Inferior parietal cortex (tissue), 1 donor: ENCODE data around the gene DGCR6L.
"Not testable (repeated sequence)": the region's sequence is repeated elsewhere in the genome, so short reads cannot be mapped to it uniquely, and the experiment has no call there.

Experiments used
- DNase-seq: peaks from one replicate; pipeline ENCODE4 v3.0.0-alpha.2; 2016; ENCODE audit errors: extremely low spot score

The DGCR6L gene

DNA sequence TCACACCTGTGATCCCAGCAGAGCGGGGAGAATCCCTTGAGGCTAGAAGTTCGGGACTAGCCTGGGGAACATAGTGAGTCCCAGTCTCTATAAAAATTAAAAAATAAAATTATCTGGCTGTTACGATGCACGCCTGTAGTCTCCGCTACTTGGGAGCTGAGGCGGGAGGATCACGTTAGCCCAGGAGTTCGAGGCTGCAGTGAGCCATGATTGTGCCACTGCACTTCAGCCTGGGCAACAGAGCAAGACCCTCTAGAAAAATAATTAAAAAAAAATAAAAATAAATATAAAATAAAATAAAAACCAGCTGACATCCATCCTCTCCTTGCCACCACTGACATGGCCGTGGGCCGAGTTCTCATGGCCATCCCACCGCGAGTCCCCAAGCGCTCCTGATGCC lies 44.0 kb downstream of the DGCR6L start:
- DNase-seq: no peak

DNA sequence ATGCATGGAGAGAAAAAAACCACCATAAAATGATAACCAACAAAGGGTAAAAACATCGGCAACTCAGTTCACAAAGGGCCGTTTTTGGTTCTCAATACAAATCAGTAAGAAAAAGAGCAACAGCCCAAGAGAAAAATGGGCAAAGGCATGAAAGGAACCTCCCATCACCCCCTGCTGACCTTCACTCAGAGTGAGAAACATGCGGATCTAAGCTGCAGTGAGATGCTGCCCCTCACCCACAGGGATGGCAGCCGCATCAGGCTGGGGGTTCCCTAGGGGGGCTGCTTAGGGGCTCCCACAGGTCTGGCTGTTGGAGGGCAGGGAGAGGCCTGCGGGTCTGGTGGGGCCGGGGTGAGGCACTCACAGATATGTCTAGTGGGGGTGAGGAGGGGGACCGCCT lies 44.5 kb downstream of the DGCR6L start:
- not testable (repeated sequence) for DNase-seq

DNA sequence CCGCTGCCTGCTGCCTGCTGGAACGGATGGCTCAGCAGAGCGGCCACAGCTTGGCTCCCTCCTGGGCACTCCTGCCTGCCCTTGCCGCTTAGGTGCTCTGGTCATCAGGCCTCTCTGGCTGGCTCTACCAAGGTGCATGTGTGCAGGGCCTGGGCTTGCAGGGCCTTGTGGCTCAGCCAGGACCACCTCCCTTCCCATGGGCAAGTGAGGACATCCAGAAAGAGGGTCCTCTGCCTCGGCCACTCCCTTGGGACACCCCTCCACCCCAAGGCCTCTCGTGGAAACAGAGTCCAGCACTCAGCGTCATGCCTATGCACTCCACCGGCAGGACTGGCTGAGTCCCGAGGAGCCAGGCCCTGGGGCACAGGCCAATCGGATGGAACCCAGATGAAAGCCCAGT lies 45.5 kb downstream of the DGCR6L start:
- DNase-seq: not testable (repeated sequence)

DNA sequence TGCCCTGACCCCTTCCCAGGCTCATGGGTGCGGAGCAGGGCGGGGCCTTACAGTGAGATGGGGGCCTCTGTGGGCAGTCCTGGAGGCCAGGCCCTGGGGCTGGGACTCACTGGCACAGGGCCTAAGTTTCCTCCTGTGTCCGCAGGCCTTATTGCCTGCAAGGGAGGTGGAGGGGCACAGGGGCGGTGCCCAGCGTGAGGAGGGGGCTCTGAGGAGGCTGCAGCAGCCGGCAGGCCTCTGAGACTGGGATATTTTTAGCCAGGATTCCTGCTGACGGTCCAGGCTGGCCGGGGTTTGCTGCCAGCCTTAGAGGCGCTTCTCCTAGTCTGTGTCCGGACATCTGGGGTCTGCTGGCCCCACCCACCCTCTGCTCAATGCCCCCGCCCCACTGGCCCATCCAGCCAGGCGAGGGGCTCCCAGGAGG lies 46.1 kb downstream of the DGCR6L start:
- no peak for DNase-seq

DNA sequence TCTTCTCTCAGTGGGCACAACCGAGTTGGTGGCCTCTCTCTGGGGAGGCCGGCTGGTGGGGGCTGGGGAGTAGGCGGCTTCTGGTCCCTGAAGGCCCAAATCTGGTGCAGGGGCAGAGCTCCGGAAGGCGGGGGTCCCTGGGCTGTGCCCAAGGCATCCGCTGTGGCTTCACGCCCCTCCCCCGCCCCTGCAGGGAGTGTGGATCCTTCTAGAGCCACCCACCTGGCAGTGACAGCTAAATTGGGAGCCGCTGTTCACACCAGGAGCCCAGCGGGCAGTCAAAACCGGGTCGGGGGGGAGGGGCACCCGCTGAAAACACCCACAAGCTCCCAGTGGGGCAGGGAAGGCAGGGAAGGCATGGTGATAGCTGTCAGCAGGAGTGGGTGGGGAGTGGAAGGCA lies 47.2 kb downstream of the DGCR6L start:
- DNase-seq: no peak

DNA sequence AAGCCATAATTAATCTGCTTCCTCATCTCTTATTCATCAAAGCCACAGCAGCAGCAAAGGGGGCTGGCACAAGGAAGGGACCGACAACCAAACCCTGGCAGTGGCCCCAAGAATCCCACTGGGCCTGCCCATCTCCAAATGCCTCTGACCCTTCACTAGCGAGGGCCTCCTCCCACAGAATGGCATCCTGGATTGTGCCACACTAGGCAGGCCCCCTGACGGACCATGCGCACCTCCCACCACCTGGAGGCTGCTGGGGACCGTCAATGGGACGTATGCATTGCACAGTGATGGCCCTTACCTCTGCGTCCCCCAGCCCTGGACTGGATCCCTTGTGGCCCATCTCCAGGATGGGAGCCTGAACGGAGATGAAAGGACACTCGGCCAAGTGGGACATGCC lies 47.7 kb downstream of the DGCR6L start:
- no peak for DNase-seq

DNA sequence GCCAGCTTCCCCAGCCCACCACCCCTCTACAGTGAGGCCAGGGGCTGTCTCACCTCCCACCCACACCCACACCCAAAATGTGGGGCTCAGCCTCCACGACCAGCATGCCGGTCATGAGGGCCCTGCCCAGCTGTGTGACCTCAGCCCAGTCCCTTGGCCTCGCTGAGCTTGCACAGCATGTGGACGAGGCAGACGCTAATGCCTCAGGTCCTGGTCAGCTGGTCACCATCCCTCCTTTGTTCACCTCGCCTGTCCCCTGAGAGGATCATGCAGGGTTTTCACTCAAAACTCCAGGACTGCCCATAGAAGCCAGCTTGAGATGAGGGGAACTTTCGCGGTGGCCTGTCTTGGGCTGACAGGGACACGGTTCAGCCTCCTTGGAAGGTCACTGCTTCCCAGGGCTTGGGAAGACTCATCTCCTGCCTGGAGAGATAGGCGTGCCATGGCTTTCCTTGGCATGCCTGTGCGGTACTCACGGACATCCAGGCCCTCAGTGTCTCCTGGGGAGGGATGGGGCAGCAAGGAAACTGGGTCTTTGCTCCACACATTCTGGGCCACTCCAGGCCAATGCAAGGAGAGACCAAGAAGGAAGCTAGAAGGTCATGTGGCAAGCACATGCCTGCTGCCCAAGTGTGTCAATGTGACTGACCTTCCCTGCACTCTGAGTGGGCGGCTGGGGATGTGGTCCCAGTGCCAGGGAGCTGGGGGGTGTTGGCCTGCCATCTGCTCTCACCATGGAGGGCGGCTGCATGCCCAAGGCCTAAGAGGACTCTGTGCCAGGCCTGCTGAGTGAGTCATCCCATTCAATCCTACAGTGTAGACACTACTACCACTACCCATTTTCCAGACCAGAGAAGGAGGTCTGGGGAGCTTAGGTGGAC lies 48.5 kb downstream of the DGCR6L start:
- DNase-seq: no peak

DNA sequence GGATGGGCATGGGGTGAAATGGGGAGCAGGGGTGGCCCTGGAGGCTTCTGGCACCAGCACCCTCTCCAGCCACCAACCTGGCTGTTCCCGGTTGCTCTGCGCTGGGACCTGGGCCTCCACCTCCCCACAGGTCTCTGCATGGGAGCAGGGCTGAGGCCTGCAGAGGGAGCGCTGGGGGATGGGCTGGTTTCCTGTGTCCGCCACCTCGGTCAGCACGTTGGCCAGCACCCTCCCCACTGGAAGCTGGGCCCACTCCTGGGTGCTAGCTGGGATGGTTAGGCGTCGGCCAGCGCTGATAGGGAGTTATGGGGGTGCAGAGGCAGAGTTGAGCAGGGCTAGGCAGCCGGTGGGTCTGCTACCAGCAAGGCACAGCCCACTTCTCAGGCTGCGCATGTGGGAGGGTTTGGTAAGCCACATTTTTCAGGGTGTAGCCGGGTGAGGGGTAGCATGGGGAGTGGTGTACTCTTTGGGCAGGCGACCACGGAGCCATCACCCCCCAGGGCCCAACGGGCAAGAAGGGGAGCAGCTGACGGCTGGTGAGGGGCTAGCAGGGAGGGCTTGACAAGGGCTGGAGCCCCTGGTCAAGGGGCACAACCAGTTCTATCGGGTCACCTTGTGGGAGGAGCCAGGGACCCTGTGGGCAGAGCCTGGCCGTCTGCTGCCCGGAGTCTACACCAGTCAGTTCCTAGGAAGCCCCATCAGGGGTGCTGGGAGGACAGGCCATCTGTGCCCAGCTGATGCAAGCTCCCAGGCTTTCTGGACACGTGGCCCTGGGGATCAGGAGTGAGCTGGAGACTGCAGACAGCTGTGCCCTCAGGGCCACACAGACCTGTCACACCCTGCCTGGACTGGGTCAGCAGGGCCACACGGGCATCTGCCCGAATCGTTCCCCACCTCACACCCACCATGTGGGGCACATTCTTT lies 49.4 kb downstream of the DGCR6L start:
- not testable (repeated sequence) for DNase-seq

DNA sequence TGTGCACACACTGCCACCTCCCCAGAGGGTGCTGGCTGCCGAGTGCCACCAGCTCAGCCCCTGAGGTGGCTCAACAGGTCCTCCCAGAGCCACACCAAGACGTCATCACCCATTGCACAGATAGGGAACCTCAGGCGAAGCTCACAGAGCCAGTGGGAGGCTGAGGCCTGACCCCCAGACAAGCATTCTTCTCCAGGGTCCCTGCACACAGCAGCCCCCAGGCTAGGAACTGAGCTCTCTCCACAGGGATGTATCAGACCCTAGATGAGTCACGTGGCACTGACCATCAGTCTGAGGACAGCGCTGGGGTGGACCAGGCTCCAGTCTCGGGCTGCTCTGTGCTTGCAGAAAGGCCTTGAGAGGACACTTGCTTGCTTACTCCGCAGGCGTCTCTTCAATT lies 50.2 kb downstream of the DGCR6L start:
- not testable (repeated sequence) for DNase-seq

DNA sequence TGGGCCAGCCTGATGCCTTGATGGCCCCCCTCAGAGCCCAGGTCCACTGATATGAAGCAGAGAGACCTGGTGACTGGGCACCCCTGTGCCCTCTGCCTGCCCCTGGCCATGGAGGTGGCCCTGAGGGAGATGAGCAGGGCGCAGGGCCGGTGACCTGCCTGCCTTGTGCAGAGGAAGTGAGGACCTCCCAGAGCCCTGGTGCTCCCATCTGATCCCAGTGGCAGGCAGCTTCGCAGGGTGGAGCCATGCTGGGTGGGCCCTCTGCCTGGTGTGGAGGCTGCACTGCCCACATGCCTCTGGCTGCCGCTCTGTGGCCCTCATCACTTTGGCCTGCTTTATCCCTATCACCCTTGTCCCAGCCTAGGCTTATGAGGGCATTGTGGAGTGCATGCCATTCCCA lies 50.7 kb downstream of the DGCR6L start:
- not testable (repeated sequence) for DNase-seq

DNA sequence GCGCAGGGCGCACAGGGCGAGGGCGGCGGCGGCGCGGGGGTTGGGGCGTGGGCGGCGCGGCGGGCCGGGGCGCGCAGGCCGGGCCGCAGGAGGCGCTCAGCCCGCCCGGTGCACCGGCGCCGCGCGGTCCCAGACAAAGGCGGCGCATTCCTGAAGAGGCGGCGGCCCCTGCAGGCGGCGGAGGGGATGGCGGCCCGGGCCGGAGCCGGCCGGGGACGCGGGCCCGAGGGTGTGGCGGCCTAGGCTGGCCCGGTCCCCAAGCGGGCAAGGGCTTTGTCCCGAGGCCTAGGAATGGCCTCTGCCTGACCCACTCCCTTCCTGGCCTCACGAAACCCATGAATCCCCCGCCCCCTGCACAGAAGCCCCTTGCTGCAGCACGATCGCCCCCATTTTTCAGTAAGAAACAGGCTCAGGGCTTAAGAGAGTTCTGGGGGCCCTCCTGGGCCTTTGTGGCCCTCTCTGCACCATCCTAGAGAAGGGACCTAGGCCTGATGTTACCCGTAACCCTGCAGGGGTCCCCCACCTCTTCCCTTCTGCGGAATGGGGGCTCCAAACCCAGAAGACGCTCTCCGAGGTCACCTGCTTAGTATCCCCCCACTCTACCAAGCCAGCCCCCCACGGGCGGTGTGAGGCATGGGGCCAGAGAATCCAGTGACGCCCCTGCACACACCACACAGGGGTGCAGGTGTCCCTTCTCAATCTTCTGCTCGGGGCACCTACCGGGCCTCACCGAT lies 51.4 kb downstream of the DGCR6L start, which contains the start of gene RTN4R:
RTN4R (minus strand) TSS at position 40 of the 734 bp plus-strand sequence. CDS start 226 bp downstream, outside the sequence.
- peak; percentile 66 for DNase-seq

DNA sequence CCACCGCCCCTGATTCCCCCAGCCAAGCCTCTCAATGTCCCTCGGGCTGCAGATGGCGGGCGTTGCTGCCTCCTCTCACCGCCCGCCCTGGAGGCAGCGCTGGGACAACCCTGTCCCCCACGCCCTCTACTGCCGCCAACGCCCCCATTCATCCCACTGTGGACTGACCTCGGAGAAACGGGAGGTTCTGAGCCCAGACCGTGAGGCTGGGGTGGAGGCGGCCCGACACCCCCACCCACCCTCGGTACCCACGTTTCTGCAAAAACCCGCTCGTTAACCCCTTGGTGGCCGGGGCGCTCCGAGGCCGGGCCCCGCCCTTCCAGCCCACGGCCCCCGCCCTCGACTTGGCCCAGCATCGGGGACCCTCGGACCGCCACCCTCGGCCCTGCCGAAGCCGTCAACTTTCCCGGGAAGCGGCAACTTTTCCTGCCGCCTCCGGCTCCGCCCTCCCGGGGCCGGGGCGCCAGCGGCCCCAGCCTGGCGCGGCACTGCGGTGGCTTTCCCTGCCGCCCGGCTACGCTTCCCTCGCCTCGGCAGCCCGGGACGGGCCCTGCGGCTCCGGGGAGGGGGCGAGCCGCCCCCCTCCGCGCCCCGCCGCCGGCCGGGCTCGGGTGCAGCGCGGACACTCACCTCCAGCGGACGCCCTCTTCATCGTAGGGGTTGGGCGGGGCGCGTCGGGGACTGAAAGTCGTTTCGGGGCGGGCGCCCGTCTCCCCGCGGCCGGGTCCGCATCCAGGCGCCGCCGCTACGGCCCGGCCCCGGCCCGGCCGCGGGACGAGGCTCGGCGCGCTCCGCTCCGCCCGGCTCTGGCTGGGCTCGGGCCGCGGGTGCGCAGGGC lies 52.2 kb downstream of the DGCR6L start:
- no peak for DNase-seq

DNA sequence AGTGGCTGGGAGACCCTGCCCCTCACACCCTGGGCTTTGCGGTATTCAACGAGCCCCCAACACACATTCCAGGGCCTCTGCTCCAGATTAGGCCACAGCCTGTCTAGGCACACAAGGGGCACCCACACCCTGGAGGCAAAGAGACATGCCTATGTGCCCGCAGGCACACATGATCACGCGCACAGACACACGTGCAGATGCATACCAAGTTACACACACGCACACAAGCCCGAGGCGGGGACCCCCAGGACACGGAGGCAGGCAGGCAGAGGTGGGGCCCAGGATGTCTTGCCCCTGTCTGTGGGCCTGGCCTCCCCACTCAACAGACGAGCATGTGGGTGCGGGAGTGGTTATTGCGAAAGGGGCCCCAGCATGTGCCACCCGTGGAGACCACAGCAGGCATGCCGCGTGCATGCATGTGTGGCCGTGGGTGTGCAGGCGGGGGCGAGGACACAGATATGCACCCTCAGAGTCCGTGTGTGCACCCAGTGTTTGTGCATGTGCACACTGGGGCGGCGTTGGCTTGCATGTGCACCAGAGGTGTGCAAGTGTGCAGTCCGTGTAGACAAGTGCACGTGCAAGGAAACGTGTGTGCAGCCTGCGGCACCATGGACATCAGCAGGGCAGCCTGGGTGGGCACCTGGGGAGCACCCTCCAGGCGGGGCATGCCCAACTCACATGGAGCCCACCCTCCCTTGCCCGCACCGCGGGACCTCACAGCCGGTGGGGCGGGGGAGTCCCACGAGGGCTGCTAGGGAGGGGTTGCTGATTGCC lies 53.0 kb downstream of the DGCR6L start:
- DNase-seq: not testable (repeated sequence)

DNA sequence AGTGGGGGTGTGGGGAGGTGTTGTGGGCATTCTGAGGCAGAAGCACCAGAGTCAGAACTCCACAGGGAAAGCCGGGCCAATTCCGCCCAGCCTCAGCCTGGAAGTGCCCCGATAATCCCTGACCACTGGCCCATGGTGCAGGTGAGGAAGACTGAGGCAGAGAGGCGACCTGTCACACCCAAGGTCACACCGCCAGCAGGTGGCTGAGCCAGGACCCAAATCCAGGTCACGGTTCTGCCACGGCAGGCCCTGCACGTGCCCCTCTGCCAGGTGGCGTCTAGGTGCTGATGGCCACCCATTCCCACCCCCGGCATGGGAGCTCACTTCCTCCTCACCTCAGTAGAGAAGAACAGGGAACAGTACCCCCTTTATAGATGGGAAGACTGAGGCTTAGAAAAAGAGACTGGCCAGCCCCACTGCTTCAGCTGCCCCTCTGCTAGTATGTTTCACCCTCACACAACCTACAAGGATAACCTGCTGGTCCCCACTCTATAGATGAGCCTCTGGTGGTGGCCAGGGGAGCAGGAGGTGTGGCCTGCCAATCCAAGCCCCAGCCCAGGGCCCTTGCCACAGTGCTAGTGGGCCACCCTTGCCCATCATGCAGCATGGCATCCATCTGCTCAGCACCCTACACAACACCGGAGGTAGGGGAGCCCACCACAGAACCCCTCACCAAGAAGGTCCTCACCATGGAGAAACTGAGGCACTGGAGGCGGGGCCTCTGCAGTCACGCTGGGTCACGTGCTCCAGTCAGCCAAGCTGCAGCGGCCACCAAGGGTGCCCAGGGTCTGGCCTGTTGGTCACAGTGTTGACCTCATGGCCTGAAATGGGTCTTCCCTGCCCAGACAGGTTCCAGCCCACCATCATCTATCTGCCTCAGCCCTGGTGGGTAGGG lies 53.8 kb downstream of the DGCR6L start:
- not testable (repeated sequence) for DNase-seq

DNA sequence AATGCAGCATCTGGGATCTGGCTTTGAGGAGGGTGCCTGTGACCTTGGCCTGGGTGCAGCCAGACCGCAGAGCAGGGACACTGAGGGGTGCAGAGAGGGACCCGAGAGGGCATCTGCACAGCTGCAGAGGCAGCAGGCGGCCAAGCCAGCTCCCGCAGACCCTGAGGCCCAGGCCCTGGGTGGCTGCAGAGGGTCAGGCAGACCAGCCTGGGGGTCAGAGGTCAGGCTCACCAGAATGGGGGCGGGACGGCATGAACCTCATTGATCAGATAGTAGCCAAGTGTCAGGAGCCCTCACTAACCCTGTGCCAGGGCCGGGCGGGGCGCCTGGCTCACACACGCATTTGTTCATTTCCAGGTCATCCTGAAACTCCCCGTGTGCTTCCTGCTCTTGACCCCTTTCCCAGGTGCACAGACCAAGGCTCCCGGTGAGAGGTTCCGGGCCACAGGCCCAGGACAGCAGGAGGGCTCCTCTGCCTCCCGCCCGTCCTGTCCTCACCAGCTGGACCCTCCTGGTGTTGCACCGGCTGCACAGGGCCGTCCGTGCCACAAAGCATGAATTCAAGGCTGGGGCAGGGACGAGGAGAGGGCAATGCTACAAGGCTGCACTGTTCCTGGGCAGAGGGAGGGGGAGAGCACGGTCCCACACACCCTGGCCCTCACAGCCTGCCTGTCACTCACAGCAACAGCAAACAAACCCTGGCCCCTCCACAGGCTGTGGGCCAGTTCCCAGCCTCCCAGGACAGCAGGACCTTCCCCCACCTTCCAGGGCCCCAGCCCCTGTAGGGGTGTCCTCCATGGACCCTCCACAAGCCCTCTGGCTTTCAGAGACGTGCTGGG lies 55.0 kb downstream of the DGCR6L start:
- DNase-seq: no peak
